HG03139 (cell line): ENCODE data around the gene STAT5A.
"Not testable (repeated sequence)": the region's sequence is repeated elsewhere in the genome, so short reads cannot be mapped to it uniquely, and the experiment has no call there.

Experiments used
- ATAC-seq: cut with Tn5 transposase; IDR thresholded peaks from one replicate; pipeline ENCODE4 v1.9.1; 2021; ENCODE audit not compliant: unreplicated experiment

Gene STAT5A

DNA sequence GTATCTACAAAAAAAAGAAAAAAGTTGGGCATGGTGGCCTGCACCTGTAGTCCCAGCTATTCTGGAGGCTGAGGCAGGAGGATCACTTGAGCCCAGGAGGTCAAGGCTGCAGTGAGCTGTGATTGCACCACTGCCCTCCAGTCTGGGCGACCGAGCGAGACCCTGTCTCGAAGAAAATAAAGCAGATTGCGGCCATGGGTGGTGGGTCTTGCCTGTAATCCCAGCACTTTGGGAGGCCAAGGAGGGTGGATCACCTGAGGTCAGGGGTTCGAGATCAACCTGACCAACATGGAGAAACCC lies 16.7 kb downstream of the STAT5A start:
- ATAC-seq = not testable (repeated sequence)

DNA sequence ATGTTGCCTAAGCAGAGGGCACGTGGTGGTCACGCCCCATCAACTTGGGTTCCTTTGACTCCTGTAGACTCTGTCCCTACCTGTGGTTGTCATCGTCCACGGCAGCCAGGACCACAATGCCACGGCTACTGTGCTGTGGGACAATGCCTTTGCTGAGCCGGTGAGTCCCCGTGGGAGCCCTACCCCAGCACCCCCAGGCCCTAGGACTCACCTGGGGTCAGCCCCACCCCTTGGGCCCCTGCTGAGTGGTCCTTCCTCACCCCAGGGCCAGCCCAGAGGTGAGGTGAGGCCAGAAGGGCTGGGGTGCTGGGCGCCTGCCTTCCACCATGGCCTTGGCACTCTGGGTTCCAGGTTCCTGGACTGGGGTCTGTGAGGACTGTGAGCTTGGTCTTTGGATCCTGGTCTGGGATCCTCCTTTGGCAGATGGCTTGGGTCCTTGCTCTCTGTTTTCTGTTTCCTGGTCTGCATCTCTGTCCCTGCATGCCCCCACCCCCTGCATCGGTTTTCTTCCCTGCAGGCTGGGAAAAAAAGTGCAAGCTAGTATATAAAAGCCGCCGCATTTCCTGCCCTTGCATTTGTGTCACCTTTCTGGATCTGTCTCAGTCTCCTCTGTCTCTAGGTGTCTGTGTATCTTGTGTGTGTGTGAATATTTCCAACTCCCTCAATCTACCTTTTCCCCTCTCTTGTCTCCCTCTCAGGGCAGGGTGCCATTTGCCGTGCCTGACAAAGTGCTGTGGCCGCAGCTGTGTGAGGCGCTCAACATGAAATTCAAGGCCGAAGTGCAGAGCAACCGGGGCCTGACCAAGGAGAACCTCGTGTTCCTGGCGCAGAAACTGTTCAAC lies 17.5 kb downstream of the STAT5A start:
- ATAC-seq = no peak

DNA sequence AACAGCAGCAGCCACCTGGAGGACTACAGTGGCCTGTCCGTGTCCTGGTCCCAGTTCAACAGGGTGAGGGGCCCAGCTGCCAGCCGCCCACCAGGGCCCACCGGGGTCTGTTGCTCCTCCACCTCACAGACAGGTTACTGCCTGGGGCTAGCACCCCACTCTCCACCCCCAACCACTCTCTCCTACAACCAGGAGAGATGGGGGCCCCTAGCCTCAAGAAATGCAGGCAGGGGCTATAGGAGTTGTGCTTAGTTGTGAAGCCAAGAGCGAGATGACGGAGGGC lies 18.0 kb downstream of the STAT5A start:
- ATAC-seq = no peak

DNA sequence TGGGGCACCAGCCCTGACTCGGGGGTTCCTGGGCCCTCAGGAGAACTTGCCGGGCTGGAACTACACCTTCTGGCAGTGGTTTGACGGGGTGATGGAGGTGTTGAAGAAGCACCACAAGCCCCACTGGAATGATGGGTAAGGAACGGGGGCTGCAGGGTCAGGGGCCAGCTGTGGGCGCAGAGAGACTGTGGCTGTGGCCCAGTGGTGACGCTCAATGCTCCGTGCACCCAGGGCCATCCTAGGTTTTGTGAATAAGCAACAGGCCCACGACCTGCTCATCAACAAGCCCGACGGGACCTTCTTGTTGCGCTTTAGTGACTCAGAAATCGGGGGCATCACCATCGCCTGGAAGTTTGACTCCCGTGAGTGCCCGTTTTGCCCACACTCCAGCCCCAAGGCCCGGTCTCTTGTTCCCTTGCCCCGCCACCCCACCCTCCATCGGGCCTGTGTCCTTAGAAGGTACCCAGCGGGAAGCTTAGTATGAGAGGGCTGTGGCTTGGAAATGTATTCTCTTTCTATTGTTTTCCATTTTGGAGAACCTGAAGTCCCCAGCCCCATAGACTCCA lies 19.1 kb downstream of the STAT5A start:
- no peak for ATAC-seq

DNA sequence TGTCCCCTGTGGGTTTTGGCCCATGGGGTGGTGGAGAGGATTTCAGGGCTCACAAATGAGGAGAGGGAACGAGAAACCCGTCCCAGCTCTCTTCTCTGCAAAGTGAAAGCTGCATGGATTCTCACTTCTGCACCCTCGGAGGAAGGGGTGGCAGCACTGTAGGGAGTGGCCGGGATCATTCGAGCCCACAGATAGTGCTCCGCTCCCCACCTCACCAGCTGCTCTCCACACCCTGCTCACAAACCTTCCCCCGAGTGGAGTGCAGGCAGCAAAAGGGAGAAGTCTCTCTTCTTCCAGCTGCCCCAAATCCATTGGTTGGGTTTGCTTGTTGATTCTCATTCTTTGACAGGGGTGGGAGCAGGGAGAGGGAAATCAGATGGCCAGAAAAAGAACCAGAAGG lies 20.1 kb downstream of the STAT5A start:
- no peak for ATAC-seq

DNA sequence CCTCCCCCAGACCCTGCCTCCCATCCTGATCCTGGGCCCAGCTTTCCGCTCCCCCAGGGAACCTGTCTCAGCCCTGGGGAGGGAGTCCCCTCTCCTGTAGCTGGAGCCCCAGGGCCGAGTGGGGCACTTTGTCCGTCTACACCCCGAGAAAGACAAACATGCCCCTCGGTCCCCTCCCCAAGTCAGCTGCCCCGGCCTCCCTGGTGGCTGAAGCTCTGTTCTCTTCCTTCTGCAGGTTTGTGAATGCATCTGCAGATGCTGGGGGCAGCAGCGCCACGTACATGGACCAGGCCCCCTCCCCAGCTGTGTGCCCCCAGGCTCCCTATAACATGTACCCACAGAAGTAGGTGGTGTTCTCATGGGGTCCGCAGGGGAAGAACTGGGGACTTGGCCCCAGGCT lies 20.8 kb downstream of the STAT5A start:
- ATAC-seq = no peak

DNA sequence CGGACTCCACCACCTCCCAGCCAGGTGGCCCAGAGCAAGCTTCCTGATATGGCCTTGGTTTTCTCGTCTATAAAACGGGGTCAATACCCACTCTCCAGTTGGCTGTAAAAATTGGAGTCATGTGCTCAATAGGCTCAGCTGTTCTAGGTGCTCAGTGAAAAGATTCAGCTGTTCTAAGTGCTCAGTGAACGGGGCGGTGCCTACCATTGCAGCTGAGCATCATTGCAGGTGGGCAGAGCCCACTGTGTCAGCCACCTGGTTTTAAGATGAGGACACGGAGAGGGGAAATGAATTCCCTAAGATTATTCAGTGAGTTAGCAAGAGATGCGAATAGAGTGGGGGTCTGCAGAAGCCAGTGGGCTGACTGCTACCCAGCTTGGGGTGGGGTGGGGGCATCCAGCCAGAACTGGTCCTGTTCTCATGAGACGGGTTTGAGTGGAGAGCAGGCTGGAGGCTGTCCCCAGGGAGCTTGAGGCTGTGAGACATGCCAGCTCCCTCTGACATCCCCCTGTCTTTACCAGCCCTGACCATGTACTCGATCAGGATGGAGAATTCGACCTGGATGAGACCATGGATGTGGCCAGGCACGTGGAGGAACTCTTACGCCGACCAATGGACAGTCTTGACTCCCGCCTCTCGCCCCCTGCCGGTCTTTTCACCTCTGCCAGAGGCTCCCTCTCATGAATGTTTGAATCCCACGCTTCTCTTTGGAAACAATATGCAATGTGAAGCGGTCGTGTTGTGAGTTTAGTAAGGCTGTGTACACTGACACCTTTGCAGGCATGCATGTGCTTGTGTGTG lies 21.9 kb downstream of the STAT5A start:
- no peak for ATAC-seq

DNA sequence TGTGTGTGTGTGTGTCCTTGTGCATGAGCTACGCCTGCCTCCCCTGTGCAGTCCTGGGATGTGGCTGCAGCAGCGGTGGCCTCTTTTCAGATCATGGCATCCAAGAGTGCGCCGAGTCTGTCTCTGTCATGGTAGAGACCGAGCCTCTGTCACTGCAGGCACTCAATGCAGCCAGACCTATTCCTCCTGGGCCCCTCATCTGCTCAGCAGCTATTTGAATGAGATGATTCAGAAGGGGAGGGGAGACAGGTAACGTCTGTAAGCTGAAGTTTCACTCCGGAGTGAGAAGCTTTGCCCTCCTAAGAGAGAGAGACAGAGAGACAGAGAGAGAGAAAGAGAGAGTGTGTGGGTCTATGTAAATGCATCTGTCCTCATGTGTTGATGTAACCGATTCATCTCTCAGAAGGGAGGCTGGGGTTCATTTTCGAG lies 22.5 kb downstream of the STAT5A start:
- ATAC-seq = no peak

DNA sequence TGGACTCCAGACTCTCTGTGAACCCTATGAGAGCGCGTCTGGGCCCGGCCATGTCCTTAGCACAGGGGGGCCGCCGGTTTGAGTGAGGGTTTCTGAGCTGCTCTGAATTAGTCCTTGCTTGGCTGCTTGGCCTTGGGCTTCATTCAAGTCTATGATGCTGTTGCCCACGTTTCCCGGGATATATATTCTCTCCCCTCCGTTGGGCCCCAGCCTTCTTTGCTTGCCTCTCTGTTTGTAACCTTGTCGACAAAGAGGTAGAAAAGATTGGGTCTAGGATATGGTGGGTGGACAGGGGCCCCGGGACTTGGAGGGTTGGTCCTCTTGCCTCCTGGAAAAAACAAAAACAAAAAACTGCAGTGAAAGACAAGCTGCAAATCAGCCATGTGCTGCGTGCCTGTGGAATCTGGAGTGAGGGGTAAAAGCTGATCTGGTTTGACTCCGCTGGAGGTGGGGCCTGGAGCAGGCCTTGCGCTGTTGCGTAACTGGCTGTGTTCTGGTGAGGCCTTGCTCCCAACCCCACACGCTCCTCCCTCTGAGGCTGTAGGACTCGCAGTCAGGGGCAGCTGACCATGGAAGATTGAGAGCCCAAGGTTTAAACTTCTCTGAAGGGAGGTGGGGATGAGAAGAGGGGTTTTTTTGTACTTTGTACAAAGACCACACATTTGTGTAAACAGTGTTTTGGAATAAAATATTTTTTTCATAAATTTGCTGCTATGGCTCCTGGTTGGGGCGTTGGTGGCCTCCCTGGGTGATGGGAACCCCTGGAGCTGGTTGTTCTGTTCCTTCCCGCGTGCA lies 23.1 kb downstream of the STAT5A start:
- no peak for ATAC-seq

DNA sequence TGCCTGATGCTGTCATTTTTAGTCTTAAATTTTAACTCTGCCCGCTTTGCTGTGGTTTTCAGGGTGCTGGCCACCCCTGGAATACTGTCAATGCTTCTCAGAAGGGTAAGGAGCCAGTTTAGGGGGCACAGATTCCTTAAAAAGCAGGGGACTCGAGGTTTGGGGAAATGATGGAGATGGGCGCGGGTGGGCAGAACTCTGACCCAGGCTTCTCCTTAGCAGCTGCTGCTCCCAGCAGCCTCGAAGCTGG lies 23.7 kb downstream of the STAT5A start:
- ATAC-seq = no peak

DNA sequence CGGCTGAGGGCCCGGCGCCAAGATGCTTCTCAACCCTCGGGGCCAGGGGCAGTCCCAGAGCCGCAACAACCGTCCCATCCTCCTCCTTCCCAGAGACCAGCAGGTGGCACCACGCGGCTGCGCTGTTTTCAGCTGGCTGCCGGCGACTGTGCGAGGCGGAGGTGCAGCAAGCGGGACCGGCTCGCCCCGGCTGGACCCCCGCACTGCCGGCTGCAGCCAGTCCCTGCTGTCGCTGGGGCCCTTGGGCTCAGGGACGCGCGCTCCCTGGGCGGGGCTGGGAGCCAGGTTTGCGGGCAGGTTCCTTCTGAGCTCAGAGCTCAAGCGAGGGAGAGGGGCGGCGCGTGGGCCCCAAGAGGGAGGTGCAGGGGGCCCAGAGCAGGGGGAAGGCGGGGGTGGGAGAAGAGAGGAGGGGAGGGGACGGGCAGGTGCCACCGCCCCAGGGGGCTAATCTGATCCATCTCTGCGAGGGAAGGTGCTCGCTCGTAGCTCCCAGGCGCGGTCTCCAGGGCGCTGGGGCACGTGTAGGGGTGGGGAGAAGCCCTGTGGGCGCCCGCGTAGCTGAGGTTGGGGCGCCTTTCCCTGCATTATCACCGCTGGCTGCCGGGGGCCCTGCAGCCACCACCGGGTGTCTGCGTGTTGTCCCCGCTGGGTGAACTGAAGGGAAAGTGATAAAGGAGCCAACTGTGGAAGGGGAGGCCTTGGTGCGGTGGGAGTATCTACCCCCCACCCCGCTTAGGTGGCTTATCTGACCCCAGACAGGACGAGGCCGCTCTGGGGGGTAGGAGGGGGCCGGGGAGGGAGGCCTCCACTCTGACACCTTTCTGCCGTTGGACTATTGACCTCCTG lies 24.2 kb downstream of the STAT5A start:
- no peak for ATAC-seq

DNA sequence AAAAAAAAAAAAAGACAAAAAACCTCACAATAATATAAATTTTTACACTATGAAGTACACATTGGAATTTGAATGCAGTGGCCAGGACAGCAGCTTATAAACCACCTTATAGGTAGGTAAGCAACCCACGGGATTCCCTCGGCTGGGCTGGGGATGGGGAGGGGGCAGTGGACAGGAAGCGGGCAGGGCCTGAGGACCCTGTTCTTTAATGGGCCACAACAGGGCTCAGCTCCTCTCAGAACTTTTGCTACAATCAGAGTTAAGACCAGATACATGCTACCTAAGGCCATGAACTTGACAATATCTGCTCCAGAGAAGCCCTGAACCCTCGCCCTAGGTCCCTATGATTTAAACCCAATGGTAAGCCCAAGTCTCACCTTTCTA lies 25.1 kb downstream of the STAT5A start:
- ATAC-seq = no peak

DNA sequence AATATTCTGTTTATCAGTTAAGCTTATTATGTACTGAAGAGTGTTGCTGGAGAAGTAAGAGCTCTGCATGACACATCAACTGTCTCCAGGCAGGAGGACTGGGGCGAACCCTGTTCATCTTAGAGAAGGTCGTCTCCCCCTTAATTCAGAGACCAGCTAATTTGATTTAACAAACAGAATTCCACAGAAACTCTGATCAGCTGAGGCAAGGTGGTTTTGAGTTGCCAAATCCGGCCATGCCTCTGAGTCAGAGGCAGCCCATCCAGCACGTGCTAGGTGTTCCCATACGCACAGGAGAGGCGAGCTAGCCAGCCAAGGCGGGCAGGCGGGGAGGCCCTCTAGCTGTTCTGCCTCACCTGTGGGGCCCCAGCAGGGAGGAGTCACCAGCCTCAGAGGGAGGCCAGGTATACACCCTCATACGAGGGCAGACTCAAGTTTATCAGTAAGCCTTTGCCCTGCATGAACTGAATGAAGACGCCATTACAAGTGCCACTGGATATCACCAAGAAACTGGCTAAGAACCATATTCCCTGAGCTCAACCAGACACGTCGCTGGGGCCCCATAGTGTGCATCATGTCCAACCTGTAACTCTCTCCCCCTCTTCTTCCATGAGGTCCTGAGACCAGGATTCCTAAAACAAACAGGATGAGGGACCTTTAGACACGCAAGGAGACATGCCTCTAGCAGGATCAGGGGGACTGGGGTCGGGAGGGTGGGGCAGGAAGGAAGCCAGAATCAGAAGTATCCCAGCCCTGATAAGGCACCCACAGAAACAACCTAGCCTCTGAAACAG lies 25.7 kb downstream of the STAT5A start:
- ATAC-seq = no peak

DNA sequence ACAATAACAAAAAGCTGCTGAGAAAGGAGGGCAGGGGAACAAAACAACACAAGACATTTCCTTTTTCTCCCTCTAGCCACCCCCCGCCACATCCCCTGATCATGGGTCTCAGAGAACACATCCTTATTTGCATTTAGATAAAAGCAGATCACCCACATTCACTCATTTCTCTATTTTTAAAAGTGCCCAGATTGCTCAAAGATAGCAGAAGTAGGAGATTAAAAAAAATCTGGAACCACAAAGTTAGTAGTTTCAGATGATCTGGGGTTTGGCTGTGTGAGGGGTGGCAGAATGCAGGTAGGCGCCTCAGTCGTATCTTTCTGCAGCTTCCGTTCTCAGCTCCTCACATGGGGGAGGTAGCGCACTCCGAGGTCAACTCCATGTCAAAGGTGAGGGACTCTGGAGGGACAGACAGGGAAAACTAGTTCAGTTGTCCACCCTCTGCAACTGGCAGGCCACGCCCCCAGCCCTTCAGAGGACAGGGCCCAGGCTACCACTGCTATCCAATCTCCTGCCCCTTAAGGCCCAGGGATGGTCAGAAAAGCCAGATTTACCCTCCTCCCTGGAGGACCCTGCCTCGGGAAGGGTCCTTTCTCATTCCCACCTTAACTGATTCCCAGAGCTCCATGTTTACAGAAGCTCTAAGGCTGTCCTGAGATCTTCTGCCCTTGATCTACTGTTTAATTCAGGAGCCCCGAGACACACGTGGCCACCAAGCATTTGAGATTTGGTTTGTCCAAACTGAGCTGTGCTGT lies 27.3 kb downstream of the STAT5A start:
- ATAC-seq = no peak

DNA sequence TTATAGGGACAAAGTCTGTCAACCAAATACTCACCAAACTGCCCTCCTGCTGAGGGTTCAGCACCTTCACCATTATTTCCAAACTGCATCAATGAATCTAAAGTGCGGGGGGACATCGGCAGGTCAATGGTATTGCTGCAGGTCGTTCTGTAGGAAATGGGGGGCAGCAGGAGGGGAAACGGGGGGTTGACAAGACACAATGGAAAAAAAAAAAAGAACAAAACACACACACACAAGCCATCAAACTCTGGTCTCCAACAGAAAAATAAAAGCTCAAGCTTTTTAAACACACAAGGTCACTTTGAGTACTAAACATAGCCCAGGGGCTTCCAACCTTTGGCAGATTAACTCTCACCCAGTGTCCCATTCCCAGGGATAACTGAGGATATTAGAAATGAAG lies 28.5 kb downstream of the STAT5A start:
- ATAC-seq = no peak

DNA sequence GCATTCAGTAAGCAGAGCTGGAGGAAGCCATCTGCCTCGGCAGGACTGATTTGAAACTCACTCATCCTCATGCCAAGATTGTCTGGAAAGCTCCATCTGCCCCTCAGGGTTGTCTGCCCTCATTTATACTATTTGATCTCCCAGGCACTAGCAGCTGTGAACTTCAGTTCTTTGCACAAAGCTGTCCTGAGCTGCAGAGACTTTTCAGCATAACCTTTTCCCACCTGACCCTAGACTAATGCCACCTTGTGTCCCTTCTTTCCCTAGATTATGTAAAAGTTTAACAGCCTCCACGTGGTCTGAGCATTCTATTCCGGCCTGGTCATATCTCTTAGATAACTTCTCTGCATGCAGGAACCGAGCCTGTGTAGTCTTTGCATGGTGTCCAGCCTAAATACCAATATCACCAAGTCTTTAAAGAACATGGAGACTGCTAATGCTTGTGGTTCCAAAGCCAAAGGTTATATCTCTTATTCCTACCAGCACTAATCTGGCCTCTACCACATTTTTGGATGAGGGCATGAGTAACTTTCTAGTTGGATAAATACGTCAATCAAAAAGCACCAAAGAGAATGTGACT lies 29.1 kb downstream of the STAT5A start:
- no peak for ATAC-seq

DNA sequence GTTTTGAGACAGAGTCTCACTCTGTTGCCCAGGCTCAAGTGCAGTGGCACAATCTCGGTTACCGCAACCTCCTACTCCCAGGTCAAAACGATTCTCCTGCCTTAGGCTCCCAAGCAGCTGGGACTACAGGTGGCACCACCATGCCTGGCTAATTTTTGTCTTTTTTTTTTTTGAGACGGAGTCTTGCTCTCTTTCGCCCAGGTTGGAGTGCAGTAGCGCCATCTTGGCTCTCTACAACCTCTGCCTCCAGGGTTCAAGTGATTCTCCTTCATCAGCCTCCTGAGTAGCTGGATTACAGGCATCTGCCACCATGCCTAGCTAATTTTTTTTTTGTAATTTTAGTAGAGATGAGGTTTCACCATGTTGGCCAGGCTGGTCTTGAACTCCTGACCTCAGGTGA lies 29.7 kb downstream of the STAT5A start:
- ATAC-seq = not testable (repeated sequence)

DNA sequence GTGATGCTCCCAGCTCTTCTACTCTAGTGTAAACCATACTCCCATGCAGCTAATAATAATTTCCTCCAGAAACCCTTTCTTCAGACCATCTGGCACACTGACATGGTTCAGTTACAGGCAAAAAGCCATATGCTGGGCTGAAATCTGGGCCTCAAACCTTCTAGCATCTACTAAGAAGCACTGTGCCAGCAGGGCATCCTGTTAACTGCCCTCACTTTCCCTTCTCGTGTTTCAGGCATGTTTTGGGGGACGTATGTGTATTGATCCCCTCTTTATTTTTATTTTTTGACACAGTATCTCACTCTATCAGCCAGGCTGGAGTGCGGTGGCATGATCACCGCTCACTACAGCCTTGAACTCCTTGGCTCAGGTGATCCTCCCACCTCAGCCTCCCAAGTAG lies 33.3 kb downstream of the STAT5A start:
- ATAC-seq = no peak
